ENCODE measurements around the gene XPO1.
"Not testable (repeated sequence)": the region's sequence is repeated elsewhere in the genome, so short reads cannot be mapped to it uniquely, and the experiment has no call there.

The XPO1 gene, protein sequence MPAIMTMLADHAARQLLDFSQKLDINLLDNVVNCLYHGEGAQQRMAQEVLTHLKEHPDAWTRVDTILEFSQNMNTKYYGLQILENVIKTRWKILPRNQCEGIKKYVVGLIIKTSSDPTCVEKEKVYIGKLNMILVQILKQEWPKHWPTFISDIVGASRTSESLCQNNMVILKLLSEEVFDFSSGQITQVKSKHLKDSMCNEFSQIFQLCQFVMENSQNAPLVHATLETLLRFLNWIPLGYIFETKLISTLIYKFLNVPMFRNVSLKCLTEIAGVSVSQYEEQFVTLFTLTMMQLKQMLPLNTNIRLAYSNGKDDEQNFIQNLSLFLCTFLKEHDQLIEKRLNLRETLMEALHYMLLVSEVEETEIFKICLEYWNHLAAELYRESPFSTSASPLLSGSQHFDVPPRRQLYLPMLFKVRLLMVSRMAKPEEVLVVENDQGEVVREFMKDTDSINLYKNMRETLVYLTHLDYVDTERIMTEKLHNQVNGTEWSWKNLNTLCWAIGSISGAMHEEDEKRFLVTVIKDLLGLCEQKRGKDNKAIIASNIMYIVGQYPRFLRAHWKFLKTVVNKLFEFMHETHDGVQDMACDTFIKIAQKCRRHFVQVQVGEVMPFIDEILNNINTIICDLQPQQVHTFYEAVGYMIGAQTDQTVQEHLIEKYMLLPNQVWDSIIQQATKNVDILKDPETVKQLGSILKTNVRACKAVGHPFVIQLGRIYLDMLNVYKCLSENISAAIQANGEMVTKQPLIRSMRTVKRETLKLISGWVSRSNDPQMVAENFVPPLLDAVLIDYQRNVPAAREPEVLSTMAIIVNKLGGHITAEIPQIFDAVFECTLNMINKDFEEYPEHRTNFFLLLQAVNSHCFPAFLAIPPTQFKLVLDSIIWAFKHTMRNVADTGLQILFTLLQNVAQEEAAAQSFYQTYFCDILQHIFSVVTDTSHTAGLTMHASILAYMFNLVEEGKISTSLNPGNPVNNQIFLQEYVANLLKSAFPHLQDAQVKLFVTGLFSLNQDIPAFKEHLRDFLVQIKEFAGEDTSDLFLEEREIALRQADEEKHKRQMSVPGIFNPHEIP (N-terminal part only)

DNA sequence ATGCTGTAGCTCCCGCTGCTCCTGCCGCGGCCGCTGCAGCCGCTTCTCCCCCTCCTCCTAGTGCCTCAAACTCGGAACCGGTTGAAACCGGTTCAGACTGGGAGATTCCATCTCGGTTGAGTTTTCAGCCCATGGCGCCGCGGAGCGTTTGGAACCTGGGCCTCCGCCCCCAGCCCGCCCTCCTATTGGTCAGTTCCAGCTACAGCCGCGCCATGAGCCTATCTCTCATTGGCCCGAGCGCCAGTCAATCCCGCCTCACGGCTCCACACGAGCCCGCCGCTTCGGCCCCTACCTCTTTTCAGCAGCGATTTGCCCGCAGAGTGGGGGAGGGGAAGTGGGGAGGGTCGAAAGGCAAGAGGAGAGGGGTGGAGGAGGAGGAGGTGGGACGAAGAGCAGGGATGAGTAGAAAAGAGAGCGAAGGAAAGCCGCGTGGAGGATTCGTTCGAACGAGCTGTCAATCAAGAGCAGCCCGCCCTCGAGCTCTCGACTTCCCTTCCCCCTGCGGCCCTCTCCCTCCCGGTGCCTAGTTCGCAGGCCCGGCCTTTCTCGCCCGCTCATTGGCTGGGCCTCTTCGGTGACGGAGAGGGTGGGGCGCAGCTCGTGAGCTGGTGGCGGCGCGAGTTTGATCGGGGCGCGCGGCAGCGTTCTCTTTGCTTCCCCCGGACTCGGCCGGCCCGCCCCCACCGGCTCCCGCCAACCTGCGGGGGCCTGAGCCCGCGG lies at the start of gene XPO1:
Gene XPO1, minus strand, starts transcription at position 157 of the 720 bp plus-strand sequence. CDS start 4,459 bp downstream, outside the sequence.
- ChIA-PET CTCF (interaction anchor here (0.6 kb wide), 3 partner anchors 8 to 159 kb away, joined by 3 to 4 read pairs (median 3); no protein-coding TSS in a partner anchor), POLR2A (ENCODE audit: low non-redundant PET) (interaction anchor here (0.5 to 0.8 kb wide), 3 partner anchors 27 to 96 kb away, joined by 3 to 7 read pairs (median 3); no protein-coding TSS in a partner anchor)
- TF ChIP-seq, protein P1, sequence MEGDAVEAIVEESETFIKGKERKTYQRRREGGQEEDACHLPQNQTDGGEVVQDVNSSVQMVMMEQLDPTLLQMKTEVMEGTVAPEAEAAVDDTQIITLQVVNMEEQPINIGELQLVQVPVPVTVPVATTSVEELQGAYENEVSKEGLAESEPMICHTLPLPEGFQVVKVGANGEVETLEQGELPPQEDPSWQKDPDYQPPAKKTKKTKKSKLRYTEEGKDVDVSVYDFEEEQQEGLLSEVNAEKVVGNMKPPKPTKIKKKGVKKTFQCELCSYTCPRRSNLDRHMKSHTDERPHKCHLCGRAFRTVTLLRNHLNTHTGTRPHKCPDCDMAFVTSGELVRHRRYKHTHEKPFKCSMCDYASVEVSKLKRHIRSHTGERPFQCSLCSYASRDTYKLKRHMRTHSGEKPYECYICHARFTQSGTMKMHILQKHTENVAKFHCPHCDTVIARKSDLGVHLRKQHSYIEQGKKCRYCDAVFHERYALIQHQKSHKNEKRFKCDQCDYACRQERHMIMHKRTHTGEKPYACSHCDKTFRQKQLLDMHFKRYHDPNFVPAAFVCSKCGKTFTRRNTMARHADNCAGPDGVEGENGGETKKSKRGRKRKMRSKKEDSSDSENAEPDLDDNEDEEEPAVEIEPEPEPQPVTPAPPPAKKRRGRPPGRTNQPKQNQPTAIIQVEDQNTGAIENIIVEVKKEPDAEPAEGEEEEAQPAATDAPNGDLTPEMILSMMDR (conservative IDR thresholded peaks at IDR 0.05; ENCODE audit: low read depth), result no peak

DNA sequence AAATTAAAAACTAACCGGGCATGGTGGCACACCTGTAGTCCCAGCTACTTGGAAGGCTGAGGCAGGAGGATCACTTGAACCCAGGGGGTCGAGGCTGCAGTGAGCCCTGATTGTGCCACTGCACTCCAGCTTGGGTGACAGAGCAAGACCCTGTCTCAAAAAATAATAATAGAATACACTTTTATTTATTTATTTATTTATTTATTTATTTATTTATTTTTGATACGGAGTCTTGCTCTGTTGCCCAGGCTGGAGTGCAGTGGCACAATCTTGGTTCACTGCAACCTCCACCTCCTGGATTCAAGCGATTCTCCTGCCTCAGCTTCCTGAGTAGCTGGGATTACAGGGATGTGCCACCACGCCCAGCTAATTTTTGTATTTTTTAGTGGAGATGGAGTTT lies 48.8 kb upstream of the XPO1 start:
- CTCF ChIA-PET; POLR2A ChIA-PET (ENCODE audit: low non-redundant PET); H3K27ac ChIP-seq; DNase-seq (ENCODE audit: low spot score): not testable (repeated sequence)

More for the DNA sequence above, at the start of gene XPO1:
- H3K27ac ChIP-seq, result peak within 1 kb of the TSS; percentile 98
- peak; percentile 99 for DNase-seq (ENCODE audit: low spot score)

DNA sequence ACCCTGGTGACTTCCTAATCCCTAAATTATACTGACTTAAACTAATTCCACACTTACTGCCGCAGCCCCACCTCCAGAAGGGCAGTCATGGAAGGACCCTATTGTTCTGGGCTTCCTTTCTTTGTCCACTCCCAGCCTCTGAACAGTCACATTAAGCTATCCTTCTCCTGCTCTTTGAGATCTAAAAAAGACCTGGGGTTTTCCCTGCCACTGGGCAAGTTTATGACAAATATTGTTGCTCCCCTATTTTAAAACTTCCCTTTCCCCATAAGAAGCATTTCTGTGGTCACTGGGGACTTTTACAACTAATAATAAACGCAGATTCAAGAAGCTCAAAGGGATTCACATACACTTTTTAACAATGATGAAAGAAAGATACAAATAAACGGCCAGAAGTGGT lies 47.2 kb upstream of the XPO1 start:
- POLR2A ChIA-PET (ENCODE audit: low non-redundant PET), result no interaction called here
- CTCF ChIA-PET, result interaction anchor here (0.7 kb wide), 1 partner anchor 82 kb away, joined by 5 read pairs; no protein-coding TSS in a partner anchor
- H3K27ac ChIP-seq, result no peak overlapping the region
- TF ChIP-seq, protein P1 (conservative IDR thresholded peaks at IDR 0.05; ENCODE audit: low read depth), result no peak
- DNase-seq (ENCODE audit: low spot score), result no peak

DNA sequence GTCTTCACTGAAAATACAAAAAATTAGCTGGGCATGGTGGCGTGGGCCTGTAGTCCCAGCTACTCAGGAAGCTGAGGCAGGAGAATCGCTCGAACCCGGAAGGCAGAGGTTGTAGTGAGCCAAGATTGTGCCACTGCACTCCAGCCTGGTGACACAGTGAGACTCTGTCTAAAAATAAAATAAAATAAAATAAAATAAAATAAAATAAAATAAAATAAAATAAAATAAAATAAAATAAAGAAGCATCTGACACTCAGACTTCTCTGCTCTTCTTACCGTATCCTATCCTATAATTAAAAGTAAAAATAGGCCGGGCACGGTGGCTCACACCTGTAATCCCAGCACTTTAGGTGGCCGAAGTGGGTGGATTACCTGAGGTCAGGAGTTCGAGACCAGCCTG lies 46.2 kb upstream of the XPO1 start:
- POLR2A ChIA-PET (ENCODE audit: low non-redundant PET); DNase-seq (ENCODE audit: low spot score); H3K27ac ChIP-seq: not testable (repeated sequence)
- CTCF ChIA-PET, result interaction anchor here (0.6 kb wide), 1 partner anchor 66 kb away, joined by 3 read pairs; no protein-coding TSS in a partner anchor

DNA sequence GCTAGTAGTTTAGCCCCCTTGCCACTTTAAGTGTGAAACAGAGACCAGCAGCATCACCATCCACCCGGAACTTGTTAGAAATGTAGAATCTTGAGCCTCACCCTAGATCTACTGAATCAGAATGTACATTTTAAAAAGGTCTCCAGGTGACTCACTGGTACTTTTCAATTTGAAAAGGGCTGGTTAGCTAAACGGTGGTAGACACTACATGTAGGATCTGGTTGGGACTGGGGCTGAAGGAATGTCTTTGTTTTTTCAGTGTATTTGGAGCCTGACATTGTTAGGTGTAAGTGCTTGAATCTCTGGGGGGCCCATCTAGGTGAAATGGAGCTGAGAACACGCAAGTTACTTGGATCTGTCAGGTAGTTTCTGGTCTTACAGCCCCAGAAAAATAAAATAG lies 44.0 kb upstream of the XPO1 start:
- ChIA-PET CTCF (no interaction called here), POLR2A (ENCODE audit: low non-redundant PET) (no interaction called here)
- TF ChIP-seq, protein P1 (conservative IDR thresholded peaks at IDR 0.05; ENCODE audit: low read depth), result no peak
- H3K27ac ChIP-seq, result no peak overlapping the region
- DNase-seq (ENCODE audit: low spot score), result peak; percentile 19

DNA sequence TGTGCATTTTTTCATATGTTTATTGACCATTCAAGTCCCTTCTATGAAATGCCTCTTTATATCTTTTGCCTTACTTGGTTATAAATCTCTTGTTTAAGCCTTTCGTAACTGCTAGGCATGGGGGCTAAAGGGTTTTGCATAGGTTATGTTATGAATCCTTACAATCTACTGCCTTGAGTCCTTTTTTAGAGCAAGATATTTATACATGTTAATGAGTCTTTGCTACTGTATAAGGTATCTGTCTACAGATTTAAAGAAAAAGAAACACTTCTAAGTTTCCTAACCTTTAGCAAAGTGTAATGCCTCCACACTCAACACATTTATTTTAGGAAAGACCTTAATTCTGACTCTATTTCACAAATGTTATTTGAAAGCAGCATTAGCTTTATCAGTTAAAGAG lies 43.6 kb upstream of the XPO1 start:
- ChIA-PET CTCF (no interaction called here), POLR2A (ENCODE audit: low non-redundant PET) (no interaction called here)
- TF ChIP-seq, protein P1 (conservative IDR thresholded peaks at IDR 0.05; ENCODE audit: low read depth), result no peak
- DNase-seq (ENCODE audit: low spot score), result no peak
- H3K27ac ChIP-seq, result no peak overlapping the region

DNA sequence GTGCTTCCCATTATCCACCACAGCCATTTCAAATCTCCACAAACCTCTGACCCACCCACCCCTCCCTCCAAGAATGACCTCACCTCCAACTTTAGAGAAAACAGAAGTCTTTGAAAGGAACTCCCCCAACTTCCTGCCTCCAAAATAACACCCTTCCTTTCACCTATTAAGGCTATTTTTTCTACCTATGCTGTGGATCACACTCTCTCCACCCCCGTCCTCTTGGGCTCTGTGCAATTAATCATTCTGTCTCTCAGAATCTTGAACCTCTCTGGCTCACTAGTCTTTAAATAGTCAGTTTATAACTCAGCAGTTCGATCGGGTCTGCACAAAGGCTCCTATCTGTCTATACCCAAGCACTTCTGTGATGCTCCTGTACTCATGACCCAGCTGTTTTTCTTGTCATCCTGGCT lies 37.3 kb upstream of the XPO1 start:
- POLR2A ChIA-PET (ENCODE audit: low non-redundant PET), result no interaction called here
- CTCF ChIA-PET, result no interaction called here
- no peak overlapping the region for H3K27ac ChIP-seq
- no peak for DNase-seq (ENCODE audit: low spot score)
- TF ChIP-seq, protein P1 (conservative IDR thresholded peaks at IDR 0.05; ENCODE audit: low read depth), result no peak

Data from RWPE1 (cell line).